Common myeloid progenitor, CD34-positive (primary cell): ENCODE results near the gene PSG5.
"Not testable (repeated sequence)": the region's sequence is repeated elsewhere in the genome, so short reads cannot be mapped to it uniquely, and the experiment has no call there.

Source experiments
- CTCF ChIA-PET: fragments of 350-600 bp; sonication (Branson Sonifier 250); formaldehyde crosslinking; loops from one replicate; lab custom pipeline; 2021; ENCODE audit warnings: antibody characterized with exemption; lab: Charles Lee
- POLR2A ChIA-PET: fragments of 350-600 bp; sonication (Branson Sonifier 250); formaldehyde crosslinking; loops from one replicate; lab custom pipeline; 2021; ENCODE audit warnings: antibody characterized with exemption; lab: Charles Lee
- DNase-seq, 3 donors: peaks; one replicate each; pipeline versions ENCODE4 v3.0.0 to v3.0.0-alpha.2; 2013
- H3K27ac ChIP-seq, 2 experiments: 1 replicate in 1 of 2; 2 replicates in 1 of 2; pipeline ENCODE4 v1.7.0; 2013; ENCODE audit warnings: inconsistent platforms in 2 of 2, low read length in 2 of 2, mild to moderate bottlenecking in 2 of 2, low read depth in 1 of 2, moderate library complexity in 1 of 2; ENCODE audit not compliant: severe bottlenecking in 2 of 2, insufficient read depth in 1 of 2, poor library complexity in 1 of 2
- H3K27me3 ChIP-seq, 5 experiments: replicated peaks in 2 of 5; 1 replicate in 3 of 5; 2 replicates in 2 of 5; pipeline versions ENCODE4 v1.6.1 to v1.7.0; 2013; ENCODE audit warnings: low read length in 4 of 5, mild to moderate bottlenecking in 2 of 5, moderate library complexity in 2 of 5, inconsistent platforms in 1 of 5; ENCODE audit not compliant: insufficient read depth in 5 of 5, control insufficient read depth in 4 of 5
- H3K36me3 ChIP-seq, 4 experiments: 1 replicate in 2 of 4; 2 replicates in 2 of 4; pipeline versions ENCODE4 v1.6.1 to v1.7.0; 2013; ENCODE audit warnings: low read length in 3 of 4, control low read depth in 1 of 4, mild to moderate bottlenecking in 1 of 4; ENCODE audit not compliant: control insufficient read depth in 4 of 4, insufficient read depth in 4 of 4
- H3K4me1 ChIP-seq, 4 experiments: 1 replicate in 3 of 4; 2 replicates in 1 of 4; pipeline versions ENCODE4 v1.6.1 to v1.7.1; 2013; ENCODE audit warnings: low read length in 3 of 4, mild to moderate bottlenecking in 3 of 4, control low read depth in 1 of 4, inconsistent platforms in 1 of 4, moderate library complexity in 1 of 4; ENCODE audit not compliant: control insufficient read depth in 4 of 4, insufficient read depth in 4 of 4; ENCODE audit errors: control extremely low read depth in 1 of 4
- H3K4me3 ChIP-seq, 7 experiments: 1 replicate in 4 of 7; 2 replicates in 3 of 7; pipeline versions ENCODE4 v1.5.1 to v1.7.0; 2013; ENCODE audit warnings: mild to moderate bottlenecking in 7 of 7, low read length in 6 of 7, moderate library complexity in 6 of 7, inconsistent platforms in 2 of 7, low read depth in 2 of 7, control low read depth in 1 of 7; ENCODE audit not compliant: insufficient read depth in 4 of 7, control insufficient read depth in 1 of 7; ENCODE audit errors: extremely low read depth in 1 of 7
- H3K9me3 ChIP-seq, 5 experiments: 1 replicate in 4 of 5; 2 replicates in 1 of 5; pipeline versions ENCODE4 v1.6.1 to v1.7.1; 2013; ENCODE audit warnings: low read length in 4 of 5, mild to moderate bottlenecking in 2 of 5, inconsistent platforms in 1 of 5, low read depth in 1 of 5, moderate library complexity in 1 of 5; ENCODE audit not compliant: control insufficient read depth in 4 of 5, insufficient read depth in 2 of 5; ENCODE audit errors: control extremely low read depth in 1 of 5
- WGBS: methylation state at CpG from one replicate; pipeline ENCODE4 v1.1.5; 2013; ENCODE audit not compliant: insufficient coverage; 5-methylcytosine and 5-hydroxymethylcytosine counted together

The PSG5 gene

GRCh38 chr19:43221891-43222290 lies 35.6 kb upstream of the PSG5 start:
- H3K36me3 ChIP-seq, H3K9me3 ChIP-seq, H3K27me3 ChIP-seq, POLR2A ChIA-PET, H3K4me3 ChIP-seq, H3K4me1 ChIP-seq, CTCF ChIA-PET, DNase-seq, H3K27ac ChIP-seq: not testable (repeated sequence)
- no CpG with 5 or more reads among the region's 22 CpGs for WGBS

GRCh38 chr19:43219136-43219535 lies 32.8 kb upstream of the PSG5 start:
- H3K36me3 ChIP-seq, H3K4me3 ChIP-seq, POLR2A ChIA-PET, H3K27me3 ChIP-seq, DNase-seq, CTCF ChIA-PET, H3K4me1 ChIP-seq, H3K9me3 ChIP-seq, H3K27ac ChIP-seq: not testable (repeated sequence)
- WGBS = no CpG with 5 or more reads among the region's 4 CpGs

- H3K4me1 ChIP-seq, DNase-seq, H3K27me3 ChIP-seq, H3K36me3 ChIP-seq, H3K9me3 ChIP-seq, H3K4me3 ChIP-seq, H3K27ac ChIP-seq, POLR2A ChIA-PET, CTCF ChIA-PET: not testable (repeated sequence)
- whole genome bisulfite sequencing = no CpG with 5 or more reads among the region's 2 CpGs
Observed at GRCh38 chr19:43215881-43216280, 29.5 kb upstream of the PSG5 start.

GRCh38 chr19:43207991-43208390 lies 21.7 kb upstream of the PSG5 start:
- POLR2A ChIA-PET = no interaction called here
- H3K27ac ChIP-seq = no peak overlapping the region
- CTCF ChIA-PET = interaction anchor here (2.8 kb wide), 1 partner anchor 218 kb away, joined by 7 read pairs; no protein-coding TSS in a partner anchor
- H3K4me1 ChIP-seq = peaks cover 0 to 10% (median 0%) of the 10 kb centered on the region in 4 experiments
- H3K27me3 ChIP-seq = no peaks in the 10 kb centered on the region
- no peak overlapping the region for H3K4me3 ChIP-seq
- H3K36me3 ChIP-seq = no peaks in the 10 kb centered on the region
- DNase-seq = no peak
- WGBS = 75% methylated on average over 1 of the region's 4 CpGs
- no peaks in the 10 kb centered on the region for H3K9me3 ChIP-seq

GRCh38 chr19:43207174-43207573 lies 20.8 kb upstream of the PSG5 start:
- CTCF ChIA-PET = interaction anchor here (2.8 kb wide), 1 partner anchor 219 kb away, joined by 7 read pairs; no protein-coding TSS in a partner anchor
- H3K36me3 ChIP-seq, H3K9me3 ChIP-seq, POLR2A ChIA-PET, H3K27me3 ChIP-seq, DNase-seq, H3K27ac ChIP-seq, H3K4me3 ChIP-seq, H3K4me1 ChIP-seq: not testable (repeated sequence)
- WGBS = no CpG with 5 or more reads among the region's 8 CpGs

GRCh38 chr19:43205471-43206105 lies 19.3 kb upstream of the PSG5 start, which contains the start of gene PSG4:
Gene PSG4 (minus strand): TSS chr19:43205638. CDS start chr19:43205536, 102 bp downstream.
- H3K36me3 ChIP-seq, H3K4me3 ChIP-seq, H3K27me3 ChIP-seq, POLR2A ChIA-PET, H3K27ac ChIP-seq, H3K9me3 ChIP-seq, H3K4me1 ChIP-seq: not testable (repeated sequence)
- CTCF ChIA-PET = interaction anchor here (0.6 to 0.7 kb wide), 2 partner anchors 9 to 14 kb away, joined by 3 to 4 read pairs; no protein-coding TSS in a partner anchor
- 60% methylated on average over 2 of the region's 9 CpGs for WGBS
- DNase-seq = peak in 2 of 3 donors; percentile 1 to 6

- CTCF ChIA-PET, H3K27ac ChIP-seq, H3K36me3 ChIP-seq, DNase-seq, H3K4me1 ChIP-seq, H3K4me3 ChIP-seq, POLR2A ChIA-PET, H3K27me3 ChIP-seq, H3K9me3 ChIP-seq: not testable (repeated sequence)
- WGBS = no CpG with 5 or more reads among the region's 7 CpGs
Observed at GRCh38 chr19:43203611-43204010, 17.3 kb upstream of the PSG5 start.
